Measurements from ENCODE around the gene YWHAB.

YWHAB gene

GRCh38 chr20:44891826-44892225 is 6.3 kb downstream of the YWHAB start:
- Histone ChIP-seq H3K4me1 (ENCODE audit: insufficient read depth, poor library complexity, severe bottlenecking) (peaks cover 52% of the 10 kb centered on the region), H3K4me3 (ENCODE audit: severe bottlenecking) (no peak overlapping the region), H3K27ac (ENCODE audit: poor library complexity, severe bottlenecking) (no peak overlapping the region), H3K9me3 (ENCODE audit: severe bottlenecking) (no peaks in the 10 kb centered on the region), H3K27me3 (ENCODE audit: insufficient read depth, poor library complexity, severe bottlenecking) (no peaks in the 10 kb centered on the region), H3K36me3 (ENCODE audit: low read depth) (peaks cover 83% of the 10 kb centered on the region)
- DNase-seq (ENCODE audit: low spot score) (no peak), ATAC-seq (ENCODE audit: low read depth) (no peak)
- TF ChIP-seq CTCF (IDR thresholded peaks at IDR 0.05; ENCODE audit: poor library complexity, severe bottlenecking) = no peak

- peaks cover 69% of the 10 kb centered on the region for H3K36me3 ChIP-seq (ENCODE audit: low read depth)
- H3K4me1 ChIP-seq (ENCODE audit: insufficient read depth, poor library complexity, severe bottlenecking) = peaks cover 25% of the 10 kb centered on the region
- peak; percentile 38 for ATAC-seq (ENCODE audit: low read depth)
- DNase-seq (ENCODE audit: low spot score) = no peak
- no peak overlapping the region for H3K4me3 ChIP-seq (ENCODE audit: severe bottlenecking)
- no peaks in the 10 kb centered on the region for H3K9me3 ChIP-seq (ENCODE audit: severe bottlenecking)
- no peak for TF ChIP-seq CTCF (IDR thresholded peaks at IDR 0.05; ENCODE audit: poor library complexity, severe bottlenecking)
- no peak overlapping the region for H3K27ac ChIP-seq (ENCODE audit: poor library complexity, severe bottlenecking)
- H3K27me3 ChIP-seq (ENCODE audit: insufficient read depth, poor library complexity, severe bottlenecking) = no peaks in the 10 kb centered on the region
Observed at GRCh38 chr20:44894959-44895358, 9.5 kb downstream of the YWHAB start.

- no peak for DNase-seq (ENCODE audit: low spot score)
- H3K4me1 ChIP-seq (ENCODE audit: insufficient read depth, poor library complexity, severe bottlenecking) = peaks cover 25% of the 10 kb centered on the region
- ATAC-seq (ENCODE audit: low read depth) = peak; percentile 22; the same call in 1 of the 3 replicates
- no peak overlapping the region for H3K4me3 ChIP-seq (ENCODE audit: severe bottlenecking)
- TF ChIP-seq CTCF (IDR thresholded peaks at IDR 0.05; ENCODE audit: poor library complexity, severe bottlenecking) = no peak
- H3K36me3 ChIP-seq (ENCODE audit: low read depth) = peaks cover 74% of the 10 kb centered on the region
- H3K27me3 ChIP-seq (ENCODE audit: insufficient read depth, poor library complexity, severe bottlenecking) = no peaks in the 10 kb centered on the region
- peak overlapping the region; percentile 14 for H3K27ac ChIP-seq (ENCODE audit: poor library complexity, severe bottlenecking)
- no peaks in the 10 kb centered on the region for H3K9me3 ChIP-seq (ENCODE audit: severe bottlenecking)
Observed at GRCh38 chr20:44896583-44896982, 11.1 kb downstream of the YWHAB start.

GRCh38 chr20:44897133-44897532 is 11.6 kb downstream of the YWHAB start:
- H3K36me3 ChIP-seq (ENCODE audit: low read depth) = peaks cover 74% of the 10 kb centered on the region

More at GRCh38 chr20:44897133-44897532, 11.6 kb downstream of the YWHAB start:
- Histone ChIP-seq H3K4me1 (ENCODE audit: insufficient read depth, poor library complexity, severe bottlenecking) (peaks cover 25% of the 10 kb centered on the region), H3K27ac (ENCODE audit: poor library complexity, severe bottlenecking) (no peak overlapping the region), H3K4me3 (ENCODE audit: severe bottlenecking) (no peak overlapping the region), H3K9me3 (ENCODE audit: severe bottlenecking) (no peaks in the 10 kb centered on the region), H3K27me3 (ENCODE audit: insufficient read depth, poor library complexity, severe bottlenecking) (no peaks in the 10 kb centered on the region)
- ATAC-seq (ENCODE audit: low read depth) (no peak), DNase-seq (ENCODE audit: low spot score) (no peak)
- TF ChIP-seq CTCF (IDR thresholded peaks at IDR 0.05; ENCODE audit: poor library complexity, severe bottlenecking) = no peak

Data from RWPE2 (cell line).